Measurements from ENCODE around the gene DDX31.

DDX31 gene

DNA sequence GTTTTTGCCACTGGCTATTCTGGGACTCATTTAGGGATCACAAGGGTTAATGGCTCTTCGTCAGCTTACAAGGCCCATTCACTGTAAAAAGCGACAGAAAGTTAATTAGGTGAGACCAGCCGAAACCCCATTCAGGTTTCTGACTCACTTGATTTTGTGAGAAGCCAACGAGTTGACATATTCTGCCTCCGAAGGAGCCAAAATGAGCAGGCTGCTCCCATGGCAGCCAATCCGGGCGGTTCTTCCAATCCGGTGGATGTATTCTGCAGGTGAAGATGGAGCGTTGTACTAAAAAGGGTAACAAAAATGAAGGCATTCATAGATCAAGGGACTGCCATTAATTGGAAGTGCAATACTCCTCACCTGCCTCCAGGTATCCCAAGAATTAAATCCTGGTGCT is 39.7 kb downstream of the DDX31 start:
- H3K27ac ChIP-seq, result no peak overlapping the region
- TF ChIP-seq CTCF (conservative IDR thresholded peaks at IDR 0.05) (no peak), ZFX (IDR thresholded peaks at IDR 0.05) (no peak)

GRCh38 chr9:132628746-132629145 is 41.0 kb downstream of the DDX31 start:
- no peak overlapping the region for H3K27ac ChIP-seq
- no peak for TF ChIP-seq CTCF (conservative IDR thresholded peaks at IDR 0.05)
- no peak for TF ChIP-seq ZFX (IDR thresholded peaks at IDR 0.05)

DNA sequence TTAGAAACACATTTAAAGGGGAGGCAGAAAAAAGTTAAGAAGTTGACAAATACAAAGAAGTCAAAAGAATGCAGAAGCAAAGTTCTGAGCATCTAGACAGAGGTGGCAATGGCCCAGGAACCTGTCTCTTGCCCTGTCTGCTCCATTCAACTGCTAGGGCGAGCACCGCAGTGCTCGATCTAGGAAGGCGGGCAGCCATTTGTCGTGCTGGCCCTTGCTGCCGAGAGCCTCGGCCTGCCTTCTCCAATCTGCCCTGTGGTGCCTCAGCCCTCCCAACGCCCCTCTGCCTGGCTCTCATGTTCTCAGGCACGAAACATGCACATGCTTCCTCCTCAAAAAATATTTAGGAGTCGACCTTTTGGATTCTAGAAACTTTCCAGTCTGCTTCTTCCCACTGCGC is 42.2 kb downstream of the DDX31 start:
- no peak overlapping the region for H3K27ac ChIP-seq
- TF ChIP-seq ZFX (IDR thresholded peaks at IDR 0.05), result no peak
- no peak for TF ChIP-seq CTCF (conservative IDR thresholded peaks at IDR 0.05)

DNA sequence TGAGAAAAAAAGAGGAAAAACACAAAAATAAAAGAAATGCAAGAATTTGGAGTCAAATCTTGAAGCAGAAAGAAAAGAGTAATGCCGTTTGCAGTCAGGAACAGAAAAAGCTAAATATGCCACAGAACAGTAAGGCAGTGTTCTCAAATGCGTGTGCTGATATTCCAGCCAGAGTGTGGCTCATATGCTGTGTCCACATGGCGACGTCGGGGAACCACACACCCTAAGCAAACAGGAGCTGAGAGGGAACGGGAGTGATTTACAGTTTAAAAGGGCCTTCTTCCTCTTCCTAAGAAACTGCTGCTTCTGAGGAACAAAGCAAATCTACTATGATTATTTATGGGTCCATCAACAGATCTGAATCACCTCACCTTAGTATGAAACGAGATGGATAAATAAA is 42.7 kb downstream of the DDX31 start:
- TF ChIP-seq ZFX (IDR thresholded peaks at IDR 0.05), result no peak
- TF ChIP-seq CTCF (conservative IDR thresholded peaks at IDR 0.05), result no peak
- H3K27ac ChIP-seq, result no peak overlapping the region

GRCh38 chr9:132626285-132626684 is 43.5 kb downstream of the DDX31 start:
- no peak for TF ChIP-seq CTCF (conservative IDR thresholded peaks at IDR 0.05)
- TF ChIP-seq ZFX (IDR thresholded peaks at IDR 0.05), result no peak

DNA sequence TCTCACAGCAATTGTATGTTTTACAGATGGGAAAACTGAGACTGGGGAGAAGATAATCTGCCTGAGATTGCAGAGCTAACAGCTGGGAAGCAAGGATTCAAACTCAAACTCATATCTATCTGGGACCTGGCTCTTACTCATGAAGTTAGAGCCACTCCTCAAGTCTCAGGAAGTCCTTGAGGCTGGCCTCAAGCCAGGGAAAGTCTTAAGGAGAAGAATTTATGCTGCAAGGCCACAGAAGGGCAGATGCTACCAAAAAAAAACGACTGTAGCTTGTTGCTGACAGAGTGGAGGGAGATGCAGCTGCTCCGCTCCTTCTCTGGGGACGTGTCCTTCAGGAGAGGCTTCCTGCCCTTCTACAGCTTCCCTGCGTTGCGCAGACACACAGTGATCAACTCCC is 47.6 kb downstream of the DDX31 start:
- no peak for TF ChIP-seq CTCF (conservative IDR thresholded peaks at IDR 0.05)
- no peak for TF ChIP-seq ZFX (IDR thresholded peaks at IDR 0.05)
- no peak overlapping the region for H3K27ac ChIP-seq

More at GRCh38 chr9:132626285-132626684, 43.5 kb downstream of the DDX31 start:
- H3K27ac ChIP-seq, result no peak overlapping the region

DNA sequence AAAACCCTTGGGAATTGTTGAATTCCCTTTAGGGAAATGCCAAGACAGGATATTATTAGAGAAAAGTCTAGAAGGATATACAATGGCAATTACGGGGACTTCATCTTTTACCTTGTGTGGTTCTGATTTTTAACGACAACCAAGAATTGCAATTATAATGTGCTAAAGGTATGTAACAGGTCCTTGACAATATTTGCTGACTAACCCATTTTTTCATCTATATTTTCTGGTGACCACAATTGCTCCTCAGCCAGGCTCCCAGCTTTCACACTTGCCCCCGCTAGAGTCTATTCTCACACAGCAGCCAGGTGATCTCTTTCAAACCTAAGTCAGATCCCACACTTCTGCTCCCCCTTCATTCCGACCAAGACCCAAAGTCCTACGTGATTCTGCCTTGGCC is 53.1 kb downstream of the DDX31 start:
- no peak overlapping the region for H3K27ac ChIP-seq
- TF ChIP-seq ZFX (IDR thresholded peaks at IDR 0.05), result no peak

DNA sequence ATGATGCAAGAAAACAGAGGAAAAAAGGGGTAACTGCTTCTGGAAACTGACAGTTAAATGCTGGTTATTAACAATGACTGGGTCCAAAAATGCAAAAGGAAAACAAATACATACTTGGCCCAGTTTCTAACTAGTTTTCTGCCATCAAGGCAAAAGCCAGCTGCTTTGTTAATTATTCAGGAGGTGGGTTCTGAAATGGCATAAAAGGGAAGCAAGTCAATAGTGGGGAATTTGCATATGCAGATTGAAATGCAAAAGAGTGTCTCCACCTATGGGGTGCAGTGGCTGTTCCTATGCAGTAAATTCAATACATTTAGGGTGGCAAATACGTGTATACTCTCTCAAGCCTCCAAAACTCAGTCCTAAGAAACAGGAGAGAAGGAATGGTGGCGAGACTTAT is 54.0 kb downstream of the DDX31 start:
- no peak overlapping the region for H3K27ac ChIP-seq
- TF ChIP-seq CTCF (conservative IDR thresholded peaks at IDR 0.05) (no peak), ZFX (IDR thresholded peaks at IDR 0.05) (no peak)

Measured in C4-2B (cell line).